Suprapubic skin (tissue), 3 donors: ENCODE results near the gene KCTD10.

Experiments
- POLR2A ChIP-seq, 2 donors: fragments of 450-650 bp; IDR thresholded peaks; one replicate each; pipeline ENCODE4 v1.6.1; 2017; ENCODE audit warnings: antibody characterized with exemption in 2 of 2, mild to moderate bottlenecking in 2 of 2, moderate library complexity in 2 of 2
- TF ChIP-seq, protein P1 (sequence below), 2 donors: fragments of 200-600 bp in 1 of 2; fragments of 450-650 bp in 1 of 2; sonication (generic) in 1 of 2; IDR thresholded peaks; one replicate each; pipeline ENCODE4 v1.5.1; 2016 to 2019; ENCODE audit warnings: antibody characterized with exemption in 2 of 2, mild to moderate bottlenecking in 1 of 2, moderate library complexity in 1 of 2

DNA sequence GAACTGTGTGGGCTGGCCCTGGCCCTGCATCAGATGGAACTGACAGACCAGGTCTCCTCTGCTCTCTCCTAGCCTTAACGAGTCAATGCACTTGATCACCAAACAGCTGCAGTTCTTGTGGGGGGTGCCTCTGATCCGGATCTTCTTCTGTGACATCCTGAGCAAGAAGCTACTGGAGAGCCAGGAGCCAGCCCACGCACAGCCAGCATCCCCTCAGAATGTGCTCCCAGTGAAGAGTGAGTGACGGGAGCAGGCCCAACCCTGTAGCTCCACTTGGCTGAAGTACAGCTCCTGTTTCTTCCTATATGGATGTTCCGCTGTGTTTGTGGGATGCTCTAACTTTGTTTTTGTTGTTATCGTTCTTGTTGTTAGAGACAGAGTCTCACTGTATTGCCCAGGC lies 24.2 kb upstream of the KCTD10 start:
- TF ChIP-seq POLR2A (IDR thresholded peaks at IDR 0.05): no peak
- TF ChIP-seq, protein P1, sequence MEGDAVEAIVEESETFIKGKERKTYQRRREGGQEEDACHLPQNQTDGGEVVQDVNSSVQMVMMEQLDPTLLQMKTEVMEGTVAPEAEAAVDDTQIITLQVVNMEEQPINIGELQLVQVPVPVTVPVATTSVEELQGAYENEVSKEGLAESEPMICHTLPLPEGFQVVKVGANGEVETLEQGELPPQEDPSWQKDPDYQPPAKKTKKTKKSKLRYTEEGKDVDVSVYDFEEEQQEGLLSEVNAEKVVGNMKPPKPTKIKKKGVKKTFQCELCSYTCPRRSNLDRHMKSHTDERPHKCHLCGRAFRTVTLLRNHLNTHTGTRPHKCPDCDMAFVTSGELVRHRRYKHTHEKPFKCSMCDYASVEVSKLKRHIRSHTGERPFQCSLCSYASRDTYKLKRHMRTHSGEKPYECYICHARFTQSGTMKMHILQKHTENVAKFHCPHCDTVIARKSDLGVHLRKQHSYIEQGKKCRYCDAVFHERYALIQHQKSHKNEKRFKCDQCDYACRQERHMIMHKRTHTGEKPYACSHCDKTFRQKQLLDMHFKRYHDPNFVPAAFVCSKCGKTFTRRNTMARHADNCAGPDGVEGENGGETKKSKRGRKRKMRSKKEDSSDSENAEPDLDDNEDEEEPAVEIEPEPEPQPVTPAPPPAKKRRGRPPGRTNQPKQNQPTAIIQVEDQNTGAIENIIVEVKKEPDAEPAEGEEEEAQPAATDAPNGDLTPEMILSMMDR (IDR thresholded peaks at IDR 0.05): no peak
